ENCODE measurements around the gene TM2D3.

The TM2D3 gene

GRCh38 chr15:101618851-101619614, 33.1 kb downstream of the TM2D3 start:
- peaks cover 24% of the 10 kb centered on the region for H3K9me3 Mint-ChIP-seq
- H3K36me3 Mint-ChIP-seq (ENCODE audit: low read depth), result peaks cover 20% of the 10 kb centered on the region
- peaks cover 73% of the 10 kb centered on the region for H3K4me1 Mint-ChIP-seq
- no peak for DNase-seq
- H3K27ac Mint-ChIP-seq, result peak overlapping the region; percentile 98
- peak overlapping the region; percentile 56 for H3K4me3 Mint-ChIP-seq
- peaks cover 10% of the 10 kb centered on the region for H3K27me3 Mint-ChIP-seq (ENCODE audit: low read depth, poor library complexity)
- no peak for TF ChIP-seq CTCF (IDR thresholded peaks at IDR 0.05)

GRCh38 chr15:101618076-101618475, 34.1 kb downstream of the TM2D3 start:
- H3K27ac Mint-ChIP-seq, result peak overlapping the region; percentile 98
- peaks cover 10% of the 10 kb centered on the region for H3K36me3 Mint-ChIP-seq (ENCODE audit: low read depth)
- H3K4me3 Mint-ChIP-seq, result peak overlapping the region; percentile 56
- H3K9me3 Mint-ChIP-seq, result peaks cover 15% of the 10 kb centered on the region
- no peak for DNase-seq
- H3K27me3 Mint-ChIP-seq (ENCODE audit: low read depth, poor library complexity), result peaks cover 10% of the 10 kb centered on the region
- peaks cover 83% of the 10 kb centered on the region for H3K4me1 Mint-ChIP-seq
- TF ChIP-seq CTCF (IDR thresholded peaks at IDR 0.05), result no peak

- H3K36me3 Mint-ChIP-seq (ENCODE audit: low read depth), result peaks cover 4% of the 10 kb centered on the region
- H3K9me3 Mint-ChIP-seq, result peaks cover 10% of the 10 kb centered on the region
- H3K27me3 Mint-ChIP-seq (ENCODE audit: low read depth, poor library complexity), result peaks cover 10% of the 10 kb centered on the region
- no peak for TF ChIP-seq CTCF (IDR thresholded peaks at IDR 0.05)
- peaks cover 86% of the 10 kb centered on the region for H3K4me1 Mint-ChIP-seq
- DNase-seq, result no peak
- H3K4me3 Mint-ChIP-seq, result no peak overlapping the region
- H3K27ac Mint-ChIP-seq, result no peak overlapping the region
These were observed 34.7 kb downstream of the TM2D3 start for GRCh38 chr15:101617390-101617965.

- no peaks in the 10 kb centered on the region for H3K9me3 Mint-ChIP-seq
- H3K4me1 Mint-ChIP-seq, result peaks cover 92% of the 10 kb centered on the region
- no peak for TF ChIP-seq CTCF (IDR thresholded peaks at IDR 0.05)
- DNase-seq, result peak; percentile 77
- peaks cover 16% of the 10 kb centered on the region for H3K27me3 Mint-ChIP-seq (ENCODE audit: low read depth, poor library complexity)
- peak overlapping the region; percentile 91 for H3K27ac Mint-ChIP-seq
- no peaks in the 10 kb centered on the region for H3K36me3 Mint-ChIP-seq (ENCODE audit: low read depth)
- H3K4me3 Mint-ChIP-seq, result peak overlapping the region; percentile 68
These were observed 36.0 kb downstream of the TM2D3 start for GRCh38 chr15:101615986-101616848.

GRCh38 chr15:101615414-101615985, 36.7 kb downstream of the TM2D3 start:
- Mint-ChIP-seq H3K27me3 (ENCODE audit: low read depth, poor library complexity) (peaks cover 16% of the 10 kb centered on the region), H3K4me3 (peak overlapping the region; percentile 68), H3K4me1 (peaks cover 92% of the 10 kb centered on the region), H3K36me3 (ENCODE audit: low read depth) (no peaks in the 10 kb centered on the region), H3K27ac (peak overlapping the region; percentile 91), H3K9me3 (no peaks in the 10 kb centered on the region)
- no peak for TF ChIP-seq CTCF (IDR thresholded peaks at IDR 0.05)
- no peak for DNase-seq
